GM12891 (cell line): ENCODE data around the gene LMF2.

Experiments used
- POLR2A ChIP-seq: IDR thresholded peaks from 2 replicates; pipeline ENCODE4 v1.6.1; 2011; ENCODE audit warnings: low read depth, low read length, control low read depth
- POLR2AphosphoS5 ChIP-seq: IDR thresholded peaks from 2 replicates; pipeline ENCODE4 v1.6.1; 2011; ENCODE audit warnings: low read depth, low read length, control low read depth
- POU2F2 ChIP-seq: IDR thresholded peaks from 2 replicates; pipeline ENCODE4 v1.6.1; 2011; ENCODE audit warnings: low read depth, mild to moderate bottlenecking, control low read depth, low read length, moderate library complexity
- SPI1 ChIP-seq: IDR thresholded peaks from 2 replicates; pipeline ENCODE4 v1.6.1; 2011; ENCODE audit warnings: low read depth, low read length, control low read depth
- TAF1 ChIP-seq: IDR thresholded peaks from 2 replicates; pipeline ENCODE4 v1.6.1; 2011; ENCODE audit warnings: low read depth, low read length, control low read depth

GRCh38 chr22:50483977-50484853 is 23.3 kb downstream of the LMF2 start:
- no peak for TF ChIP-seq POLR2A
- TF ChIP-seq POLR2AphosphoS5, result no peak
- TF ChIP-seq TAF1, result no peak
- TF ChIP-seq POU2F2, result no peak
- no peak for TF ChIP-seq SPI1
